NCI-H2107 (cell line): Measurements from ENCODE around the gene STK33.

ENCODE experiments used
- DNase-seq: peaks from one replicate; lab custom pipeline; 2025; lab: John Stamatoyannopoulos, UW

STK33 gene

DNA sequence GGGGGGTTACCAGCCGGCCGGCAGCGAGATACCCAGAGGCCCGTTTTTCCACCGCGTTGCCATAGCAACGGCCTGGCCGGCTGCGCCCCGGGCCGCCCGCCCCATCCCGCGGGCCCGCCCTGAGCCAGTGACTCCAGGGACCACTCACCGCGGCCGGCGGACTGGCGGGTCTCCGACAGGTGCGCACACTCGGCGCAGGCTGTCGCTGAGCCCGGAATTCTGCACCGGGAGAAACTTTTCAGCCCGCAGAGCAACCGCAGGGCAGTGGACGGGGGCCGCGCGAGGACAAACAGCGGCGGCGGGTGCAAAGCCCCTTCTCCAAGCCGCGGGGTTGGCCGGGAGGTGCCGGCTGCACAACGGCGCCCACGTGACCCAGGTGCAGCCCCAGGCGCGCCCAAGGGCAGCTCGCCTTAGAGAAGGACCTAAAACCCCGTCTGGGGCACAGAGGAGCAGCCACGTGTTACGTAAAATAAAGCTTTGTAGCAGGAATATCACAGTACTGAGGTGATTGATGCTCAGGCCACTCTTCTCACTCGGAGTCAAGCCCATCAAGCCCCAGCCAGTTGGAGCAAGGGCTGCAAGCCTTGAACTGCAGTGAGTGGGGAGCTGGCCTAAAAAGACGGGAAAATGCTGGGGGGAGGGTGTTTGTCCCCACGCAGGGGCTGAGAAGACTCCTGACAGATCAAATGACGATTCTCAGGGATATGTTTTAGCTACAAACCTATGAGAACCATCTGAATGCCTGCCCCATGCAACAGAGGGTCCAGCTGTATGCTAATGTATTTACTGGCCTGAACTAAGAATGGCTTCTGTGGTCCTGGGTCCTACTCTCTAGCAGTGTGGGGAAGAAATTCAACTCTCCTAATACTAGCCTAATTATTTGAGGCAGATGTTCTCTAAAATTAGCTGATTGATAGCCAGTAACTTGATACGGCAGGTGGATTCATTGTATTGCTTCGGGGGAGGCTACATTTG is at the start of gene STK33:
Gene STK33, minus strand, starts transcription at position 294 of the 975 bp plus-strand sequence. CDS start 119,323 bp downstream, outside the sequence.
- peak; percentile 60 for DNase-seq

DNA sequence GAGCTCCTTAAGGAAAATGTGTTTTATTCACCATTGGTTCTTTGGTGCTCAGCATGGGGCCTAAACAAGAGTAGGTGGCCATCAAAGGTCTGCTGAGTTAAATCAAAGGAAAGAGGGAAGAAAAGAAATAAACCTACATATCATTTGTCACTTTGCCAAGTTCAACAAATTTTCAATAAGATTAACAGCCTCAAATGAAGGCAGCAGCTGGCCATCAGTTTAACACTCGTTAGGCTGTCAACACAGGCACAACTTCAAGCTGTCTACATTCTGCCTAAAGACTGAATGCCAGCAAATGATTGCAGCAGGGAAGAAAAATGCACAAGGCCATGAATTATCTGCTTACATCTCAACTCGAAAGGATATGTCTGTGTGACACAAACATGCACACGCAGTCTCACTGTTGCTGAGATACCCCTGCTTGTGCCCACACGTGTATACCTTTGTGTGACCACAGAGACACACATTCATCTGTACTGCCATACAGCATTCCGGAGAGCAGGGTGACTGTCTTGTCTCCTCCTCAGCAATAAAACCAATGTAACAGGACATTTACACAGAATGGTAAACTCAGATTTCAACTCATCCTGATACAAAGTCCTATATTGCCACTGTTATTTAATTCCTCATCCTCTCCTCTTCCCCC is 48.3 kb upstream of the STK33 start:
- DNase-seq = no peak

DNA sequence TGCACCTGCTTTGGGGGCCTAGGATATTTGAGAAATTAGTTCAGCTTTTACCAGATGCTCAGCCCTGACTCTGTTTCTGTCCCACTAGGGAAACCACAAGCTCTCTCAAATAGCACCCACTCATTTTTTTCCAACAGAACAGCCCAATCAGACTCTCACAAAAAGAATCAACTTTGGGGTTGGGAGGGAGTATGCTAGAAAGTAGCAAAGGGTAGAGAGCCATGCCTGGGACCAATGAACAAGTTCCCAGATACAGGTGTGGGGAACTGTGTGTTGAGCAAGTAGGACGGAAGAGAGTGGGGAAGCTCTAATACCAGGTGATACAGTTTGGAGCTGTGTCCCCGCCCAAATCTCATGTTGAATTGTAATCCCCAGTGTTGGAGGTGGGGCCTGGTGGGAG is 47.3 kb upstream of the STK33 start:
- DNase-seq = no peak

DNA sequence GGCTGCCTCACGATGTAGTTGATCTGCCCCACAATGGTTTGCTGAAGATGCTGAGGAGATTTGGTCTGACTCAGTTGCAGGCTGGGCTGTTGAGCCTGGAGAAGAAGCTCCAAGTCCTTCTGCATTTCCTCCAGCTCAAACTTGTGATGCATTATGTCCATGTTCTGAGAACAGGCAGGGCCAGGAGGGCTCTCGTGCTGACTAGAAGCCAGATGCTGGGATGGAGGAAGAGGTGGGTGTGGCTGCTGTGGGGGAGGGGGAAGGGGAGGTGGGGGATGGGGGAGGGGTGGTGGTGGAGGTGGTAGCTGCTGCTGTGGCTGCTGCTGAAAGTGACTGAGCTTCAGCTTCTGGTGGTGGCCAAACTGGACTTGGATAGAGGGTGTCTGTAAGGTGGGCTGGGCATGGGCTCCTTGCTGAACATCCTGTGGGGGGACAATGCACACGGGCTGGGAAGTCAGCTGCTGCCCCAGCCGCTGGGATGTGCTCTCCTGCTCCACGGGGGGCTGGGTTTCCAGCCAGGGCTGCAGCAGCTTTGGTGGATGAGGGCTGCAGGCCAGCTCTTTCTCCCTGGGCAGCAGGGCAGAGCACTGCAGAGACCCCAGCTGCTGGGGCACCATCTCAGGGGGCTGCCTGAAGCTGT is 46.4 kb upstream of the STK33 start:
- DNase-seq = no peak

DNA sequence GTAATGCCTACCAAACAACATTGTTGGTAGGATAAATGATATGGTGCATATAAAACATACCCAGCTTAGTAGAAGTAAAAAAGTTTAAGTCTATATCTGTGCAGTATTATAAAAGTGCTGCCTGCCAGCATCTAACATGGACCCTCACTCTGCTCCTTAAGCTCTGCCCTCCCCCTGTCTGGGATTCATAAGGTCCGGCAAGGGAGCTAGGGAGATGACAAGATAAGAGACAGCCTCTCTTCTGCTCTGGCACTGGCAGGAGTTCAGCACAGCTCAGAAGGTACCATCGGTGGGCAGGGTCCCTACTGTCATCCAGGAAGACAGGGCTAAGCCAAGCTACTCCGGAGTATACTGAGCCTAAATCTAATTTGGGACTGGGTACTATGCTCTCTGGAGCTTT is 45.6 kb upstream of the STK33 start:
- no peak for DNase-seq

DNA sequence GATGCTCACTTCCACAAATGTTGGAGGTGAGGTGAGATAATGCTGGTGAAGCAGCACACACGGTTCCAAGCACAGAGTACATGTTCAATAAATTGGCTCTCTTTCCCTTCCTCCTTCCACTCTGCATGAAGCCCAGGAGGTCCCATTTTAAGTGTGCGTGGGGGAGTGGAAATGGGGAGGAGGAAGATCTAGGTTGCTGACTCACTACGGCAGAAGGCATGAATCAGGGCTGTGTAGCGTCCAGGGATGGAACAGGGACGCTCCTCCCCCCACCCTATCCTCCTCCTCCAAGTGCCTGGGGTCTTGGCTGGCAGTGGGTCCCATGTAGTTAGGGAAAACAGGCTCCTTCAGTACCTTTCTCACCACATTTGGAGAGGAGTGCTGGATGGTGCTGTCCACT is 44.3 kb upstream of the STK33 start:
- DNase-seq = no peak

DNA sequence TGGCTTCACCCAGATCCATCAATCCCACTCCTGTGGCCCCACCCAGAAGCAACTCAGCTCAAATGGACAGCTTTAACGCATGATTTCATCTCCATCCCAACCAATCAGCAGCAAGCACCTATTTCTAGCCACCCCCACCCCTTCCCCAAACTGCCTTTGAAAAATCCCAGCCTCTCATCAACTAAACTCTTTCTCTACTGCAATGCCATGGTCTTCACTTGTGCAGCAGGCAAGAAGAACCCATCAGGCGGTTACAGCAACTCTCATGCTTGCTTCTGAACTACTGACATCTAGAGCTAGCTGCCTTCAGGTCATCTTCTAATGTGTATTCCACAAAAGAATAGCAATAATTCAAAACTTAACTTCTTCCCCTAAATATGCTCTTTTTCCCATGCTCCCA is 42.1 kb upstream of the STK33 start:
- DNase-seq = no peak

DNA sequence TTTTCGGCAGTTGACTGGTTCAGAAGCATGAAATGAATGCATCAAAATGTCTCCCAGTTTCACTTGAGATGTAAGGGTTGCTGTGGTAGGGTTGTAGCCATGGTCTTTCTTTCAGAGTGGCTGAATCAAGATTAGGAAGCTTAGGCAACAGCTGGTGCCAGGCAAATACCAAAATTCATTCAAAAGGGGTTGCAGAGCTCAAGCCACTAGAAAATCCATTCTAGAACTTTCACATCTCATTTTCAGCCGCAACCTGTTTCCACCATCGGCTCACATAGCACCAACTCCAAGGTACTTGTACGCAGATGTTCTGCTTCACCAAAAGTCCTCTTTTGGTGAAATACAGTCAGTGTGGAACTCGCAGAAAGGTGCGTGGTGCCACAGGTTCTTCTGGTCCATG is 40.5 kb upstream of the STK33 start:
- no peak for DNase-seq

DNA sequence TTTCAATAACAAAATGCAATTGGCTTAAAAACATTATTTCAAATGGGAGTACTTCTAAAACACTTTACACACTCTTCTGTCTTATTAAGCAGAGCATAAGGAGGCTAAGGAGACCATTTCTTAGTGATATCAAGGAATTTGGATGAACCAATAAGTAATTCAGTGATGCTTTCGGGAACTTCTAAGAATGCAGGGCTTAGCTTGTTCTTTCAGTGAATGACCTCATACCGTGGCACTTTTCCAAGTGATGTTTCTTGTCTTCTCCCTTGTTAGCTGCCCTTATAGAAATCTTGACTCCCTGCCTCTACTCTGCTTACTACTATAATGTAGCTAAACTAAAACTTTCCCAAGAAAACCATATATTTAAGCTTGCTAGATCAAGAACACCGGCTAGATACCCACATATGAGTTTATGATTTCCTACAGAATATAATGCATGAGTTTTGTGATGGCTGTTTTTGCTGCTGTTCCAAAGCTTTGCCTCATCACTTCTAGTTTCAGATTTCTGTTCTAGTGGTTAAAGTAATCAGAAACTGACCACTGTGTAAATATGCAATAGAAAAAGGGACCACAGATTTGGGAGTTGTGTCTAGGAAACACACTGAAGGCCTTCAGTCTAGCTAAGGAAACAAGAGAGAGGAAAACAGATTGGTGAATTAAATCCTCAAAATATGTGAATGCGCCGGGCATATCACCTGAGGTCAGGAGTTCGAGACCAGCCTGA is 37.5 kb upstream of the STK33 start:
- no peak for DNase-seq

DNA sequence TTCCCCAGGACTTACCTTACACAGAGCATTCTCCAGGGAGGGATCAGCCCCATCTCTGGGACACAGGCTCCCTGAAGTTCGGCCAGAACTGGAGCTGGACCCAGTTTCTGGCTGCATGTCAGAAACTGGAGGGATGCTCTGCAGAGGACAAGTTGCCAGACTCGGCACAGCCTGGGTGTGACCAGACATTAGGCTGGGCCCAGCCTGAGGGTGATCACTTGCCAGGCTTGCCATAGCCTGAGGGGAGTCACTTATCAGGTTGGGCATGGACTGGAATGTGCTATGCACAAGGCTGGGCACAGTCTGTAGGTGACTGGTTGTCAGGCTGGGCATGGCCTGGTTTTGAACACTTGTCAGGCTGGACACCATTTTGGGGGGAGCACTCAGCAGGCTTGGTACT is 30.7 kb upstream of the STK33 start:
- no peak for DNase-seq

DNA sequence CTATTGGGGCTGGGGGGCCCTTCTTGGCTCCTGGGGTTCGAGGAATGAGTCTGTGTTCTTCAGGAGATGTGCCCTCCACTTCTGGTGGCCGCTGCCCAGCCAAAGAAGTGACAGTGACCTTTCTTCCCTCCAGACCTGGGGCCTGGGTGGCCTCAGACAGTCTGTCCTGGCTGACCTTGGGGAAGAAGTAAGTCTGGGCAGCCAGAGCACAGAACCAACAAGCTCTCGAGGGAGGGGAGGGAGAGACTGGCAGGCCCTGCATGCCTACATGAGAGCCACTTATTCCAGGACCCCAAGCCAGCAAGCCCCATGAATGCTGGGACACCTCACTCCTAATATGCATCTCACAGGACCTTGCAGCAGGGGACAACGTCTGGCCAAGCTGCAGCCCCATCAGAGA is 27.1 kb upstream of the STK33 start:
- no peak for DNase-seq

DNA sequence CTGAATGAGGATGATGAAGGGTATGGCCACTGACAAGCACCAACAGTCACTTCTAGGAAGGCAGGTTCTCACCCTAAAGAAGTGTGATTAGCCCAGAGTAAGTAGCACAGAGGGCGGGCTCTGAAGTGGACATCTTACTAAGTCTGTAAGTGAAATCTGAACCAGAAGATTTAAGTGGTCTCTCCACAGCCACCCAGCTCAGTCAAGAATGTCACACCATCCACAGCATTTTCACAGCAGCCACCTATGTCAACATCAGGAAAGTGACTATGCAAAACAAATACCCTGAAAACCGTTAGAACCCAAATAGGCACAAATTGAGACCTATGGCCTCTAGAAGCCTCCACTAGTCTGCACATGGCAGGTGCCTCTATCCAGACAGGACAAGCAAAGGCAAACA is 23.0 kb upstream of the STK33 start:
- no peak for DNase-seq

DNA sequence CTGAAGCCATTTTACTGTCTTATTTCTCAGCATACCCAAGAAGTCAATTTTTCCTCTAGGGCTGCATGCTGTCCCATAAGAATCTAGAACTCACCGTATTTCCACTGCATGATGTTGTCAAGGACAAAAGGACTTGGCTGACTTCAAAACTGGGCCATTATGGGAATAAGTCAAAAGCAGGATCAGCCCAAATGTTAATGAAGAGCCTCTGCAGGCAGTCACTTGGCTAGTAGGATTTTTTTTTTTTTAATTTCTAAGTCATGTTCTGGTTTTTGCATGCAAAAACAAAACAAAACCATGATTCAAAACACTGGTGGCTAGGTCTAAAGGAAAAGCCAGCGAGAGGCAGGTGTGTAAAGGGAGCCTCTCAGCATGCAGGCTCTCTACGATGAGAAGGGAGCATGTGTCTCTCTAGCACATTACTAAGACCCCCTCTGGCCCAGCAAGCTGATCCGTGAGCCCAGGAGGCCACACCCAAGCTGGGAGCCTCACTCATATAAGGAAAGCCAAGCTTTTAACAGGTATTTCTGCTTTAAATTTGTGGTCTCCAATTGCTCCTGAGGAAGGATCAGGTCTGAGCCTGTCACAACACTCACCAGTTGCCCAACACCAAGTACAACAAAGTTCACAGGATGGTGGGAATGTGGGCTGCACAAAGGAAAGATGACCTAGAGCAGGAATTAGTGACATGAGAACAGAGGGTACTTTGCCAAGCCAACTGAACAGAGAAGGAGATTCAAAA is 21.4 kb upstream of the STK33 start:
- no peak for DNase-seq

DNA sequence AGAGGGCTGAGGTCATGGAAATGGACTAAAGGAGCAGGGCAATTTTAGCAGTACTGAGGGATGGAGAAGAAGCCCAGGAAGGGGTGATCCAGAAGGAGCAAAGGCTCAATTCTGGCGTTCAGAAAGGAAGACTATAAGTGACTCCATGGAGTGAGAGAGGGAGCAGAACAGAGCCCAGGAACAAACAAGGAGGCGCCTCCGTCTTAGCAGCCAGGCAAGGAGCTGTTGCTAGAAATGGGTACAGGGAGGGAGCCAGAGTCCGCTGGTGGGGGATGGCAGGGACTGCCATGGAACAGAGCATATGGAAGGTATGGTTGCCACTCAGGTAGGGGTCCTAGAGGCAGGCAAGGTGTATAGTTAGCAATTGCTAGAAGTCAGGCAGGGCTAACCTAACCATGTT is 20.5 kb upstream of the STK33 start:
- DNase-seq = no peak

DNA sequence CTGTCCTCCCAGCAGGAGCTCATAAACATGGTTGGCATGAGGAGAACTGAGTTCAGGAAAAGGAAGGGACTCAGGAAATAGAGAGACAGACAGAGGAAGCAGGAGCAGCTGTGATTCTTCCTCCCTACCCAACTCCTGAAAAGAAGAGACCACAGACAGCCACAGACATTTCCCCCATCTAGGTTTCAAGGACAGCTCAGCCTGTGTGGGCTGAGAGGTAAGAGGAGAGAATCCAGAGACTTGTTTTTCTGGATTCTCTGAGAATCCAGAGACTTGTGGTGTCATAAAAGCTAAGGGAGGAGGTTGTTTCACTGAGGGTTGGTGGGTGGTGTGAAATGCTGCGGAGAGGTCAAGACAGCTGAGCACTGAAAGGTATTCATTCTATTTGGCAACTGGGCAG is 19.0 kb upstream of the STK33 start:
- DNase-seq = no peak

DNA sequence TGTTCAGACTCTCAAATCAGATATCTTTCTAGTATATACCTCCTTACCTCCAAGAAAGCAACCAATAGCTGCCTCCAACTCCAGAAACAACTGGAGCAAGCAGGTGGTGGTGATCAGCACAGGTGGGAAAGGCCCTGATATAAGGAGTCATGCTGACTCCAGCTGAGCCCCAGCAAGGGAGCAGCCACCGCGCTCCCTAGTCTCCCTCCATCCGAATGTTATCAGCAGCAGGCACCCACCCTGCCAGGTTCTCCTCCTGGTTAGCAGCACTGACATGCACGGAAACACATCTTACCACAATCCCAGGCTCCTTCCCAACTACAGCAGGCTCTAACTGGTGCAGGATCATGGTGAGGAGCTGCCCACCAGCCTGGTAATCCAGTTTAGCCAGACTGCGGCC is 18.5 kb upstream of the STK33 start:
- no peak for DNase-seq

DNA sequence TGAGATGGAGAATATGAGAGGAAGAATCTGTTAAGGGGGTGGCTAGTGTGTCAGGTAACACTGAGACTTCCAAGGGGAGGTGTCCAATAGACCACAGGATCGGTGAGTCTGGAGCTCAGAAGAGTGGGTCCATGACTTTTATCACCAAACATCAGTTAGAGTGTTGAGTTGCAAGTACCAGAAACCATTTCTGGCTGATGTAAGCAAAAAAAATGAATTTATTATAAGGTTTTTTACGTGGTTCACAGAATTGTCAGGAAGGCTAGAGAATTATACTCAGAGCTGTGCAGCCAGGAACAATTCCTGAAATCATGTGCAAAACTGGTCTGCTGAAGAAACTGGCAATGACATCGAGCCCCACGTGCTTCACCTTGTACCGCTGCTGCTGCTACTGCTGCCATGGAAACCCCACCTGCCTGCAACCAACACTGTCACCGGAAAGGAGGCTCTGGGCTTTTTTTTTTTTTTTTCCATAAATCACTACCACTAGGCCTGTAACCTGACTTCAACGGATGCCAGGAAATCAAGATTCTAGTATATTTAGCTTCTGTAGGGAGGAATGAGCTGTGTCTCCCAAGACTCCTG is 16.6 kb upstream of the STK33 start:
- no peak for DNase-seq

DNA sequence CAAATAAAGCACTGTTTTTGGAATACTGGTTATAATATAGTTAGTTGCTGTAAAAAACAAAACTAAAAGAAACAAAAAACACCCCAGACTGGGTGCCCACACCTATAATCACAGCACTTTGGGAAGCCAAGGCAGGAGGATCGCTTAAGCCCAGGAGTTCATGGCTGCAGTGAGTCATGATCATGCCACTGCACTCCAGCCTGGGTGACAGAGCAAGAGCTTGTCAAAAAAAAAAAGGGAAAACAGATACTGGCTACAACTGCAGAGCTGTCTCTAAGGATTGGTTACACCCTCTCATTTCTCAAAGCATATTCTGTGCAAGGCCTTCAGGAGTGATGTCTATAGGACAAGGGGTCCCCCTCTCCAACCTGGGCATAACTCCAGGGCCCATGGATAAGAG is 14.6 kb upstream of the STK33 start:
- DNase-seq = no peak

DNA sequence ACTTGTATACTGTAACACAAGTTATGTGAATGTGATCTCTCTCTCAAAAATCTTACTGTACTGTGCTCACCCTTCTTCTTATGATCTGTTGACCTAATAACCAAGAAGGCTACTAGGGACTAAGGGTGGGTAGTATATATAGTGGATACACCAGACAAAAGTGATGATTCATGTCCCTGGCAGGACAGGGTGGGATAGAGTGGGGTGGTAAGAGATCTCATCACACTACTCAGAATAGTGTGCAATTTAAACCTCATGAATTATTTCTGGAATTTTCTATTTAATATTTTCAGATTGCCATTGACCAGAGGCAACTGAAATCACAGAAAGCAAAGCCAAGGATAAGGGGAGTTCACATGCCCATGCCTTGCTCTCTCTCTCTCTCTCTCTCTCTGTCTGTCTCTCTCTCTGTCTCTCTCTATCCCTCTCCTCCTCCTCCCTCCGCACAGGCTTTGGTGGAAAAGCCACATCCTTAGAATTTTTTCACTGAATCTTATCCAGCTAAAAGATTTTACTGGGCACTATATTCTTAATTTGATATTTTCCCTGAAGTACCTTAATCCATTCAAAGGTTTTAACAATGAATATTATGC is 12.0 kb upstream of the STK33 start:
- DNase-seq = no peak

DNA sequence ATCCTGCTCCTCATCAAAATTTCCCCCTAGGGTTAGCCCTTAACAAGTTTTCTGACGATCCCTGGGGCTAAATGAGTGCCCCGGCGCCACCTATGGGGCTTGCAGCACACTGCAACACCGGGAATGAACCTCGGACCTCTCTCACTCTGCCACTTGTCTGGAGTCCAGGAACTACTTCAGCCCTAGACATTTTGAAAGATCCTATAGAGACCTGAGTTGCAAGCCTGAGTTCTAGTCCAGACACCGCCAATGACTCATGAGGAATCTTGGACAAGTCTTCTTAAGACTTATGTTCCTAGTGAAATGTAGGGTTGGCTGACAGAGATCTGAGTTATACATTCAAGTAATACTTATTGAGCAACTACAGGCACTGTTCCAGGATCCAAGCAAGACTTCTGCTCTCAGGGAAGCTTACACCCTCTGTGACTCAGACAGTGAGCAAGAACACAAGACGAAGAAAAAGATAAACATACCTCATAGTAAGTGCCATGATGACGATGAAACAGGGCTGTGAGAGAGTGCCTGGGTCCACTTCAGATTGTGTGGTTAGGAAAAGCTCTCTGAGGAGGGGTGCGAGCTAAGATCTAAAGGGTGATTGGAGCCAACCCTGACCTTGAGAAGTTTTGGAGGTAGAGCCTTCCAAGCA is 10.2 kb upstream of the STK33 start:
- DNase-seq = no peak
